Gastroesophageal sphincter (tissue), 3 donors: ENCODE results near the gene COL5A1.

Experiments
- CTCF ChIP-seq, 4 experiments: fragments of 200-600 bp in 2 of 4; fragments of 450-650 bp in 2 of 4; sonication (generic) in 1 of 4; IDR thresholded peaks; one replicate each; pipeline ENCODE4 v1.5.1; 2017 to 2019; ENCODE audit warnings: antibody characterized with exemption in 4 of 4, mild to moderate bottlenecking in 2 of 4, moderate library complexity in 2 of 4
- EP300 ChIP-seq: sonication (generic); formaldehyde crosslinking; IDR thresholded peaks from one replicate; pipeline ENCODE4 v1.6.1; 2017; ENCODE audit warnings: antibody characterized with exemption, mild to moderate bottlenecking
- POLR2A ChIP-seq, 2 donors: fragments of 450-650 bp; IDR thresholded peaks; one replicate each; pipeline ENCODE4 v1.6.1; 2017; ENCODE audit warnings: antibody characterized with exemption in 2 of 2, mild to moderate bottlenecking in 2 of 2, moderate library complexity in 1 of 2
- POLR2AphosphoS5 ChIP-seq: sonication (generic); formaldehyde crosslinking; IDR thresholded peaks from one replicate; pipeline ENCODE4 v1.6.1; 2017; ENCODE audit warnings: antibody characterized with exemption

DNA sequence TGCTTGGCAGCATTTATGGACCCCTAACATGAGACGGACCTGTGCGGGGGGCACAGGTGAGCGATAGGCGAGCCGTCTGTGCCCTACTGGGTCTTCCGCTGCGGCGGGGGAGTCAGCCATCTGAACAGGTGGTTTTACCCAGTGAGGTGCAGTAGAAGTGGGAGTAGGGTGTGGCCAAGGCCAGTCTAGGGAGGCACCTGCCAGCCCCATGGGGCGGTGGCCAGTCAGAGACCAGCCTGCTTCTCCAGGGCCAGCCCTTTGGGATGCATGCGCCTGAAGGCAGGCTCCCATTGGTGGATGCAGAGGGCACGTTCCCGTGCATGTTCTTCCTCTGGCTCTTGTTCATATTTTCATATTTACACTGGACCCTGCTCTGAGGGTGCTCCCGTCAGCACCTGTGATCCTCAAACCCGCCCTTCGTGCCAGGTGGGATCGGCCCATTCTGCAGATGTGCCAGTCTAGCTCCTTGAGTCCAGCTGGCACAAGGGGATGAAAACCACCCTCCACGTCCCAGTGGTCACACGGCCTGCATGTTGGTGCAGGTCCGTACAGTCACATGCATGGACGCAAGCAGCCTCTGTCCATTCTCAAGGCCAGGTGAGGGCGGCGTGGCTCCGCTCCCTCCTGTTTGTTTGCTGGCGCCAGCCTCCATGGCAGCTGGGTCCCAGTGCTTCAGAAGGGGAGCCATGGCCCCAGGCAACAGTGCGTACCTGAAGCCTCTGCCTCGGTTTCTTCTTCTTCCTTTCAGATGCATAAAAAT is 9.0 kb downstream of the COL5A1 start:
- TF ChIP-seq POLR2A (IDR thresholded peaks at IDR 0.05) = no peak
- no peak for TF ChIP-seq CTCF (IDR thresholded peaks at IDR 0.05)
- TF ChIP-seq POLR2AphosphoS5 = no peak
- TF ChIP-seq EP300 = no peak
